GM10248 (cell line): ENCODE results near the gene ADAMTS1.

Source experiments
- CTCF ChIA-PET: fragments of 300-600 bp; sonication (Branson Sonifier 250); formaldehyde crosslinking; extraction: SDS; loops from one replicate; lab custom pipeline; 2021; ENCODE audit warnings: antibody characterized with exemption; lab: Yijun Ruan, JAX
- POLR2A ChIA-PET: fragments of 350-650 bp; sonication (Branson Sonifier 250); formaldehyde crosslinking; extraction: SDS; loops from one replicate; lab custom pipeline; 2020; ENCODE audit warnings: antibody characterized with exemption; lab: Yijun Ruan, JAX
- DNase-seq: peaks from one replicate; pipeline ENCODE4 v3.0.0; 2012; ENCODE audit errors: extremely low spot score
- CTCF ChIP-seq: IDR thresholded peaks from 2 replicates; pipeline ENCODE4 v1.5.1; 2012; ENCODE audit warnings: mild to moderate bottlenecking, low read depth; ENCODE audit errors: extremely low read depth, missing control alignments, control extremely low read depth

ADAMTS1 gene

DNA sequence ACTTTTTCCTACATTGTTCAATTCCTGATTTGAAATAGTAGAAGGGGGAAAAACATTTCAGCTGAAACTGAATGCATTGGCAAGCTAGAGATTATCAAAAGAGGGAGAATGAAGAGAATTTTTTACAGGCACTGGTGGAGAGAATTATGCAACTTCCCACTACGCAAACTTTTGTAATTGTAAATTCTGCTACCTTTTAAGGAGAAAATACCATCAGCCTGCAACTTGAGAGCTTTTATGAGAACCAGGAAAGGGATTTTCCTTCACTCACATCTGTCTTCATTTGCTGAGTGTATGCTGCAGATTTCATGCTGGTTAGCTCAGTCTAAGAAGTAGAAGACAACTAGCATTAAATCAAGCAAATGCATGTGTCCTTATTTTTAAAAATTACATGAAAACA lies 43.7 kb downstream of the ADAMTS1 start:
- CTCF ChIA-PET = no interaction called here
- no peak for TF ChIP-seq CTCF
- POLR2A ChIA-PET = no interaction called here
- DNase-seq = no peak

DNA sequence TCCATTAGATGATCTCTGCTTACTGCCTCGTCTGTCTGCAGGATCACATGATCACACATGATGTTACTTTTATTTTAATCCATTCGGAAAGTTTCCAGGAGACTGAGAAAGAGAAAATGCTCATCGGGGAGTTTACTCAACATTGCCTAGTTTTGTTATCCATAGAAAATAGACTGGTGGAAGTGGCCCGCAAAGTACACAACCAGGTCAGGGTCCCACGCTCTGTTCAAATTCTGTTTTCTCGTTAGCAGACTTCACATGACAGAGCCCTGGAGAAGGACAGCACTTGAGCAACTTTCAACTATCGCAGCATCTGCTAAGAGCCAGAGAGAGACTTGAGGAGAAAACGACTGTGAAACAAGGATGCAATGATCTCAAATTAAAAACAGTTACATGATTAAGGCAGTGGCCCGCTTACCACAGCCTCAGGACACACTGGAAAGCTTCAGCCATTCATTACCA lies 44.2 kb downstream of the ADAMTS1 start:
- CTCF ChIA-PET = no interaction called here
- no peak for TF ChIP-seq CTCF
- POLR2A ChIA-PET = no interaction called here
- DNase-seq = no peak

DNA sequence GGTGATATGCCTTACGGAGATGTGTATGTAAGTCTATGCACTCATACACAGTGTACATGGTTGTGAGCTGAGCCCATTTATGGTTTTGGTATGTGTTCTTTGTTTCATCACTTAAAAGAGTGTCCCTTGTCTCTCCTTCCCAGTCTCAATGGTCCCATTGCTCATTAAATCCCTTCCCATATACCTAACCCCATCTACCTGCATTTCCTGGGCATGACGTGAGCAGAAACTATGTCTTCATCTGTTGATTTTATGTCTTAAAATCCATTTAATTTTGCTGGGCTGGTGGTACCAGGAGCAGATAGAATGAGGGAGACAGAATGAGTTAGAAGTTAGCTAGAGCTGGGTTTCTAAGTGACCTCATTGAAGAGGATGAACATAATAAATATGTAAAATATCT lies 44.8 kb downstream of the ADAMTS1 start:
- ChIA-PET POLR2A (no interaction called here), CTCF (no interaction called here)
- DNase-seq = no peak
- TF ChIP-seq CTCF = no peak

- ChIA-PET POLR2A (no interaction called here), CTCF (no interaction called here)
- no peak for TF ChIP-seq CTCF
- no peak for DNase-seq
These were observed 45.2 kb downstream of the ADAMTS1 start for GRCh38 chr21:26800001-26800400.

DNA sequence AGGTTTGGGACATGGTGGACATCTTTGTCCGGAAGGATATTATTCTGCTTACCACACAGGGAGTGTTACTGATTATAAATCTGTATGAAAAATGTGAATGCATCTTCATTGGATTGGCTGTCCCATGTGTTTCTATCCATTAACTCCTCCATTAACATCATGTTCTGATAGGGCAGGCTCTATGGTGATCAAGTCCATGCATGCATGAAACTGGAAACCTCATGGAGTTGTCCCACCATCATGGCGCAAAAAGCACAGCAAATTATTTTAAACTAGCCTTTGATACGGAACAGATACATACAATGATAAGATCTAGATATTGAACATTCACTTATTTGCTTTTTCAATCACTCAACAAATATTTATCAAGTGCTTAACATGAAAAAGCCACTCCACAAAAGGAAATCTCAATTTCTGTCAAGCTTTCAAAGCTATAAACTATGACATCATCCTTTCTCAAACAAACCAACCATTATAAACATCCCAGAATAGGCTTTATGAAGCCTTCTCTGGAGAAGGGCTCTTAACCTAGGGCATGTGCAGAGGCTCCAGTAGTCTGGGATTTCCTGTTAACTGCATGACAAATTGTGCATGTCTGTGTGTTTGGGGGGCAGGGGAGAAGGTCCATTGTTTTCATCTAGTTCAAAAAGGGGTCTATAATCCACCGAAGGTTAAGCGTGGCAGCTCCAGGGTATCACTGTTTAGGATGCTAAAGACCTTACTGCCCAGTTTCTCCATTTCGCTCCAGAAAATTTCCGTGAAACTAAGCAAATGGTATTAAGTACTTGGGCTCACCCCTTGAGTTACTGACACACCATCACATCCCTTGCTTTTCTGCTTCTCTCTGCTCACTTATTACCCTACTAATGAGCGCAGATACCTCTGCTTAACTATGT lies 46.1 kb downstream of the ADAMTS1 start:
- ChIA-PET CTCF (no interaction called here), POLR2A (no interaction called here)
- no peak for DNase-seq
- no peak for TF ChIP-seq CTCF

DNA sequence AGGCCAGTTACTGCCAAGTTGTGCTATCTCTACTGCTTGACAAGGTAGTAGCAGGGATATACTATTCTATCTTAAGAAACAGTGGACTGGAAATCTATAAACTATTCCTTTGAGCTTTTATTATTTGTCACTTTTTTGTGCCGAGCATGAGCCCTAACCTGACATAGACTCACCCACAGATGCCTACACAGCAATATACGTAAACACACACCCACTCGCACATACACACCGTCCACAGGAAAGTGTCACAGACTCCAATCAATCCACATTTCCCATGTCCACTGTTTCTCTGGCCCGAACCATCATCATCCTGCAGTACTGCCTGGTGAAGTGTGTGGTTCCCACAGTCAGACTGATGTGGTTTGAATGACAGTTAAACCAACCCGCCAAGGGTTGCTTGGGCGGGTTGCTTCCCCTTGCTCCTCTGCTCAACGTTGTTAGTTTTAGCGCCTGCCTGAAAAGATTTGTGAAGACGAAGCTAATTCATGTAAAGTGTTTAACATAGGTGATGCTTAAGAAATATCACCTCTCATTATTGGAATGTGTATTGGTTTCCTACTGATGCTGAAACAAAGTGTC lies 47.2 kb downstream of the ADAMTS1 start:
- DNase-seq = no peak
- no peak for TF ChIP-seq CTCF
- POLR2A ChIA-PET = no interaction called here
- CTCF ChIA-PET = no interaction called here
